Germinal center (tissue), 1 donor: ENCODE data around the gene TTC28.
"Not testable (repeated sequence)": the region's sequence is repeated elsewhere in the genome, so short reads cannot be mapped to it uniquely, and the experiment has no call there.

ENCODE experiments used
- DNase-seq: peaks from one replicate; pipeline ENCODE4 v3.0.0; 2012; ENCODE audit warnings: mixed read lengths, low spot score

Gene TTC28

GRCh38 chr22:28180804-28181731 is 498.6 kb downstream of the TTC28 start:
- DNase-seq = no peak

DNA sequence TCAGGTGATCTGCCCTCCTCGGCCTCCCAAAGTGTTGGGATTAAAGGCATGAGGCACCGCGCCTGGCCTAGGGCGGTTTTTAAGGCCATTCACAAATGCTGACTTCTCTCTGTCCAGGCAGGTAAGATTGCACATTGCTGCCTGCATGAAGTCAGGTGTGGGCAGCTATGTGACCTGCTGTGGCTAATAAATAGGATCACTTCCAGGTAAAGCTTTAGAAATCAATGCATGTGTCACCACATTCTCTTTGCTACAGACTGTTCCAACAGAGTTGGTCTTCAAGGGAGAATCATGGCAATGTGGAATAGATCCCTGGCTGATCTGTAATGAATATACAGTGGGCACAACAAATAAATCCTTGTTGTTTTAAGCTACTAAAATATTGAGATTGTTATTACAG is 500.2 kb downstream of the TTC28 start:
- DNase-seq = no peak

DNA sequence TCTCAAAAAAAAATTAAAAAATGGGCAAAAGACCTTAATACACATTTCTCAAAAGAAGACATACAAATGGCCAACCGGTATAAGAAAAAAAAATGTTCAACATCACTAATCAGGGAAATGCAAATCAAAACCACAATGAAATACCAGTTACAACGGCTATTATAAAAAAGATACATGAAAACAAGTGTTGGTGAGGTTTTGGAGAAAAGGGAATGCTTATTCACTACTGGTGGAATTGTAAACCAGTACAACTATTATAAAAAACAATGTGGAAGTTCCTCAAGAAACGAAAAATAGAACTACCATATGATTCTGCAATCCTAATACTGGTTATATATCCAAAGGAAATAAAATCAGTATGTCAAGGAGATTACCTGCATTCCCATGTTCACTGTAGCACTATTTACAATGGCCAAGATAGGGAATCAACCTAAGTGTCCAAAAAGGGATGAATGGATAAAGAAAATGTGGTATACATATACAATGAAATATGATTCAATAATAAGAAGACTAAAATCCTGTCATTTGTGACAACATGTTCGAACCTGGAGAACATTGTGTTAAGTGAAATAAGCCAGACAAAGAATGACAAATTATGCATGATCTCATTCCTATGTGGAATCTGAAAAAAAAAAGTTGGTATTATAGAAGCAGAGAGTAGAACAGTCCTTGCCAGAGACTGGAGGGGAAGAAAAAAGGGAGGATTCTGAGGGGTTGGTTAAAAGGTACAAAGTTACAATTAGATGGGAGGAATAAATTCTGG is 503.7 kb downstream of the TTC28 start:
- no peak for DNase-seq

DNA sequence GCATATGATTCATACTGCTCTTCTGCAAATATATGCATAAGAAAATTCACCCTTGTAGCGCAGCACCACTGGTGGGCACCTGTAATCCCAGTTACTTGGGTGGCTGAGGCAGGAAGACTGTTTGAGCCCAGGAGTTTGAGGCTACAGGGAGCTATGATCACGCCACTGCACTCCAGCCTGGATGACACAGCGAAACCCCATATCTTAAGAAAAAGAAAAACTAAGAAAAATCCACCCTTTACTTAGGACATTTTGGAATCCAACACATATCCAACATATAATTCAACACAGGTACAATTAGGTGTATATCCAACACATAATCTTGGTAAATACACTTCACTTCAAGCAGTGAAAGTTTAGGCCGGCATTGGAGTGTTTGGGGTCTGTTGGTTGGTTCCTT is 505.1 kb downstream of the TTC28 start:
- DNase-seq = no peak

DNA sequence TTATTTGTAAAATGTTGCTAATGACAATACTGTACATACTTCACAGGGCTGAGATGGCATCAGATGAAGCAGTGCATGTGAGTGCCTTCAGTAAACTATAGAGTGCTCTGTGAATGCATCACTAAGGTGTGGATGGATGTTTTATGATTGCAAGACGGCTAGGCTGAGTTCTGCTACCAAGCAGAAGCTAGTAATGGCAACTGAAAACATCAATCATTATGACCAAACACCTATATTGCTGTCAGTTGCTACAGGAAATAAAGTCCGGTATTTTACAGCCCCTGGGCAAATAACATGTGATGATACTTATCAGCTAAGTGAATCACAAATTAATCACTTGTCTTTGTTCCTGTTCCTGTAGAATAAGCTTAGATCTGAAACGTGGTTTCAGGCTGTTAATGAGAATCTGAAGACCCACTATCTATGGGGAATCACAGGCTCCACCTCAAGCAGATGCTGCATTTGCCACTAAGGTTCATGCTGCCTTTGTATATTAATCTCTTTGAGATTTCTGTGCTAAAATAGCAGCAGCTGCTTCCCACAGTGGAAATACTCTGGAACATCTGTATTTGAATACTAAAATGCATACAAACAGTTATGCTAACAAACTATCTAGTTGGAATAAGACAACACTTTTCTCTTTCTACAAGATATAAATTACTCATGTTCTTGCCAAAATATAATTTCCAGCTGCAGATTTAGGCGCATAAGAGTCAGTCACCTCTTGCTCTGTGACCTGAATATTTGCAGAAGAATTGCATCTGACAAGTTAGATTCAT is 506.6 kb downstream of the TTC28 start:
- DNase-seq = no peak

DNA sequence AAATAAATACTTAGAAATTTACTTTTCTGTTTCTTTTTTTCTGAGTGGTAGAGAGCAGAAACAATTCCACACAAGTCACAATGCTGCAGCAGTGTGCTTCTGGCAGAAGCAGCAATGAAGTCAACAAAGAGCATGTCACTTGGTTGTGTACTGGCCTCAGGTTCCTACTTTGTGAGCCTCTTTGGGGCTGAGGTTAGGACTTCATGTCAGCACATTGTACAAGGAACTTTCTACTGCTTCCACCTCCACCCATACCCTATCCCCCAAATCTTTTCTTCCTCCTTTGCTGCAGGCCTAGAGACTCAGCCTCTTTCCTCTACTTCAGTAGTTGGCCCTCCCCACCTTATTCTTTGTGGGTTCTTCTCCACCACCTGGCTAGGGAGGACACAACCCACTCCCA is 507.9 kb downstream of the TTC28 start:
- DNase-seq = no peak

DNA sequence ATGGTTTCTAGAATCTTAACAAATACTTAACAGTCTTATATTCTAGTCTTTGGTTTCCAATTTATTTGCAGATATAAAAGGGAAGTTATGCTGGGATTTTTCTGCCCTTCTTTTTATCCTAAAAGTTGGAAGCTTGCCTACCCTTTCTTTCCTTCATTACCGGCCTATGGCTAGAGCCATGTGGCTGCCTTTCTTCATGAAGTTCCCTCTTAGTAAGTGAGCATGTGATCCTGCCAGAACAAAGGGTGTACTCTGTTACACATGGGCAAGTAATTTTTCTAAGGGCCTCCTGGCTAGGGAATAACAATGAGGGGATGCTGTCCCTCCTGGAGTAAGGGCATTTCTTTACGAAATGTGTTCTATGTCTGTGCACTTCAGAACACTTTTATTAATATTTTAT is 508.5 kb downstream of the TTC28 start:
- DNase-seq = no peak

DNA sequence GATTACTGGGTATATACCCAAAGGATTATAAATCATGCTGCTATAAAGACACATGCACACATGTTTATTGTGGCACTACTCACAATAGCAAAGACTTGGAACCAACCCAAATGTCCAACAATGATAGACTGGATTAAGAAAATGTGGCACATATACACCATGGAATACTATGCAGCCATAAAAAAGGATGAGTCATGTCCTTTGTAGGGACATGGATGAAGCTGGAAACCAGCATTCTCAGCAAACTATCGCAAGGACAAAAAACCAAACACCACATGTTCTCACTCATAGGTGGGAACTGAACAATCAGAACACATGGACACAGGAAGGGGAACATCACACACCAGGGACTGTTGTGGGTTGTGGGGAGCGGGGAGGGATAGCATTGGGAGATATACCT is 510.3 kb downstream of the TTC28 start:
- DNase-seq = not testable (repeated sequence)

- no peak for DNase-seq
Measured at GRCh38 chr22:28155808-28156207, 523.8 kb downstream of the TTC28 start.

- no peak for DNase-seq
Measured at GRCh38 chr22:28154861-28155260, 524.8 kb downstream of the TTC28 start.

DNA sequence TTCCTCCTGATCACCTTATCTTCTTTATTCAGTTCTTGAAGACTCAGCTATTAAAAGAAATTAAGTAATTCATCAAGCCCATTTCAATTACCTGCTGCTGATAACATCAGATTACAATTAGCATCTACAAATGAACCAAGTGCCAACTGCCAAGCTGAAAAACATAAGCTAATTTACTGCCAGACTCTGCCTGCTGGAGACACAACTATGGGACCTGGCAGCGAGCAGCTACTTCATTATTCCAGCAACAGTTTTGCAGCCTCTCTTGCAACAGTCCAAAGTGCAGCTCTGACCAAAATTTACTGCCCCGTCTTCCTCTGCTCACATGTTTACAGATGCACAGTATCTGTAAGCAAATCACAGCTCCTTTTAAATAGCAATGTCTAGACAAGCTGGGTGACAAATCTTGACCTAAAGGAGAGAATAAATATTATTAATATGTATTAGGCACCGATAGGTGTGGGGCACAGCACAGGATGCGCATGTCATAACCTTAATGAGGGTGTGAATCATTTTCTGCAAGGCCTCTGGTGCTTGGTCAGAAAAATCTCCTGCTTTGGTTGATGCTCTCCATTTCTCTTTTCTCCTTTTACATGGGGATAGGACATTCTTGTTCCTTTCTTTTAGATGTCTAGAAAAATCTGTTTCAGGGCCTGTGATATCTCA is 528.4 kb downstream of the TTC28 start:
- DNase-seq = no peak

DNA sequence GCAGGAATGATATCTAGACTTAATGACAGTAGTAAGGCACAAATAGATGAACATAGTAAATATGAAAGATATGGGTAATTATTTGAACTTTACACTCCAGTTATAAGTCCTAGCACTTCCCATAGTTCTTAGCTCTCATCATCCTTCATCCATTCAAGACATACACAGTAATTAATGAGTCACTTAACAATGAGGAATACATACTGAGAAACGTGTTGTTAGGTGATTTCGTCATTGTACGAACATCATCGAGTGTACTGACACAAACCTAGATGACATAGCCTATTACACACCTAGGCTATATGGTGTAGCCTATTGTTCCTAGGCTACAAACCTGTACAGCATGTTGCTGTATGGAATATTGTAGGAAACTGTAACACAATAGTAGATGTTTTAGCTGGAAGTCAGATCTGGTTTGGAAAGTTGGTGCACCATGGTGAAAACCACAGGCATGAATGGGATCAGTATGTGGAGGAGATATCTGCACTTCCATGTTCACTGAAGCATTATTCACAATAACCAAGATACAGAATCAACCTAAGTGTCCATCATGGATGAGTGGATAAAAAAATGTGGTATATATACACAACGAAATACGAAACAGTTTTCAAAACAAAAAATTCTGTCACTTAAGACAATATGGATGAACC is 530.7 kb downstream of the TTC28 start:
- no peak for DNase-seq

- DNase-seq = no peak
Measured at GRCh38 chr22:28147401-28147800, 532.2 kb downstream of the TTC28 start.

DNA sequence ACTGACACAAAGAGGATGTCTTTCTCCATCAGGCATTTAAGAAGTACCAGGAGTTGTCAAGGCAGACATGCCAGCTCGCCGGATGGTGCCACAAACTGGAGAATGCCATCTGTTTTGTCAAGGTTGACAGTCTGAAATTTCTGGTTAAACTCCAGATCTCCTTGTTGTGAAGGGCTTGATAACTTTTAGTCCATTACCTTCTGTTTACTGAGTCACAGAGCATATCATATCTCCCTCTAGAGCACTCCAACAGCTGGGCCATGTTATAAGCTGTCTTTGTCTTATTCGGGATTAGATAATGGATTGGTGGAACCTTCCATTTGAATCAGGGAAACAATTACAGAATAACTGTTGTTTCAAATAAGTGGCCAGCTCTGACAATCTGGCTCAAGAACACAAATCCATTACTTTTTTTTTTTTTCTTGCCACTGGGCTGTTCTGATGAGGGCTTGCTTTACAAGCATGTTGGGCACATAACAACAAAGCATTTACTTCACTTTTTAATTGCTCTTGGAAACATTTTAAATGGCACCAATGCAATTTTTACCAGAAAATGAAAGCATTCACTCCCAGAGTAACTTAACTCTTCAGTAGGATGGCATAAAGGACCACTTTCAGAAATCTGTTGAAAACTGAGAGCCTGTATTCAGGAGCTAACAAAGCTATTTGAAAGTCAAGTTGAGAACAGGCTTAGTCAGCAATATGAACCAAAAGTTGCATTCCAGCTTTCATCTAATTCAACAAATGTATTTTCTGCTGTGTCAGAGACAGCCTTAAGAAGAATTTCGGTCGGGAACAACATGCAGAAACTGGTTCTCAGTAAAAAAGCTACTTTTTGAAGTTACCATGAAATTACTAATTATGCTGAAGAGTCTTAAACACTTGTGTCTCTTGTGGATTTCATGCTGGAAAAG is 533.0 kb downstream of the TTC28 start:
- DNase-seq = no peak

DNA sequence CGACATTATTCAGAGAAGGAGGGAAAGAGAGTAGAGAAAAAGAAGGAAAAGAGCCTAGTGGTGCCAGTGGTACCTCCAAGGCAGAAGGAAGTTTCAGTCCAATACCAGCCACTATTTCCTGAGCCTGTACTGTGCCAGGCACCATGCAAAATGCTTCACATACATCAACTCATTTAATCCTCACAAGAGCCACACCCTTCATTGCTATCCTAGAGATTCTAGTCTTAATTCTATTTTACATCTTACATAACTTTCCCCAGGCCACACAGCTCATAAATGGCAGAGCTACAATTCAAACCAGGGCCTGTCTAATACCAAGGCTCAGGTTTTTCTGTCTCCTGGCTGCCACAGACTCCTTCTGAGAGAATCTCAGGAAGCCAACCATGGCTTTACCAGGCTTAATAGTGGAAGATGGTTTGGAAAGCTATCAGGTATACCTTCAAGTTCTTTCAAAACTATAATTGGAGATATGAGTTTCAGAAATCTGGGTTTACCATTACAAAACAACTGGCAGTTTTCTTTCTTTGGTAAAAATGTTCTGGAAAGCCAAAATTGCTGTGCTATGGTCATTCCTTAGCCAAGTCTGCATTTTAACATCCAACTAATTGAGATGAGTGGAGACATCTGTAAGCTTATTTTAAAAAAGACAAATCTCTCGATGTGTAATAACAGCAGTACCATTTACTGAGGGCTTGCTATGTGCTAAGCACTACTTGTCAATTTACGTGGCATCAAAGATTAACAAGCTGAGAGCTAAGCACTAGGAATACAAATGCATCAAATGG is 535.5 kb downstream of the TTC28 start:
- DNase-seq = no peak

GRCh38 chr22:28143241-28143865 is 536.3 kb downstream of the TTC28 start:
- DNase-seq = no peak

DNA sequence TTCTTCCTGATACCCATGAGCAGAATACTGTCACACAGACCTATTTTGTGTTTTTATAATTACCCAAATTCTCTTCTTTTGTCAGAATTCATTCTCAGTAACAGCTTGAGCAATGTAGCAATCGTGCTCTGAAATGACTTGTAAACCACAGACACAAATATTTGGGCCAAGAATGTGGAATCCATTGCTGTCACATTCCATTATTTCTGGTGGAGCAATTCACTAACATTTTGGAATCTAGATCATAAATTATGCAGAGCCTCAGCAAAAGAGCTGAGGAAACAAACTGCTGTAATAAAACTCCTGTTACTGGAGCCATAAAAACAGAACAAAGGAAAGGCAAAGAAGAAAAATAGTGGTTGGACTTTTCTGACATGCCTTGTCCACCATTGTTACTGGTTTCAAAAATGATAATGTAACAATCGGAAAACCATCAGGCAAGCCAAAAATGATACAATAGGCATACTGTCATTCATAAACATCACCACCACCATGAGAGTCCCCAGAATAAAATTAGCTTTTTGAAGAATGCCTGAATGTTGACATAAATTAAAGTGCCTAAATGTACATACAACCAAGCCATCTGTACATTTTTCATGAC is 537.2 kb downstream of the TTC28 start:
- no peak for DNase-seq

DNA sequence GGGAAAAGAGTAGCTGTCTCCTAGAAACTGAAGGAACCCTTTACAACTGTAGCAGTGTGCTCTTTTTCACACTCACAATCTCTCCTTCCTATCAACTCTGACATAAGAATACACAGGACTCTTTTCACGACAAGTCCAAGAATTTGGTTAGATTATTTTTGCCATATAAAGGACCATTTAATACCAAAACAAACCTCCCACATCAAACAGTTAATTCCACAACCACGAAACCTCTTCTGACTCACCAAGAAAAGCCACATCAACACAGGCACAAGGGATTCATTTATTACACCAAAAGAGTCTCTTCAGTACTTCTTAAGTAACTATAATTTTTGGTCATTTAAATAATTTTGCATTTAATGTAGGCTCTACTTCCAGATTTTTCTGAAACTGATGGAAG is 538.0 kb downstream of the TTC28 start:
- no peak for DNase-seq

DNA sequence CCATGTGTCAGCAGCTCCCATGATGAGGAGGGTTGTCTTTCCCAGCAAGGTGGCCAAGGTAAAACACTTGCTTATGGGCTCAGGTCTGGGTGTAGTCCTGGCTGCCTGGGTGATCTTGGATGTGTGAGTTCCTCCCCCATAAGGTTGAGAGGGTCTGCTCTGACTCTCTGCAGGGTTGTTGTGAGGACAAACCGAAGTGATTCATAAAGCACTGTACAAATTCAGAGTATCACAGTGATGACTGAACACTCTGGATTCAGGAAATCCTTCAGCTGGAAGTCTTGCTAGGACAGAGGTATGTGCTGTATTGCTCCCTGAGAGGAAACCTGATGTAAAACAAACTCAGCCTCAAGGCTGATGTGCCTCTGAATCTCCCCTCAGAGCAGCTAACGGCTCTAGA is 539.7 kb downstream of the TTC28 start:
- DNase-seq = no peak
